Caco-2 (cell line): Measurements from ENCODE around the gene WDPCP. TPM values are rescaled to one million over a fixed set of nuclear protein-coding genes. Genes with fewer than 3 reads are reported as not detected.
A peak's percentile ranks its signal among the peaks of the same experiment; 100 is the strongest.

ENCODE experiments used
- BruUV-seq: library from RNA; stranded (reverse); fragments of 400-500 nt; replicated peaks from 2 replicates; lab custom pipeline; 2021; lab: Mats Ljungman, UMichigan
- CTCF ChIA-PET: fragments of 300-600 bp; sonication (Branson Sonifier 250); formaldehyde crosslinking; loops from one replicate; lab custom pipeline; 2022; ENCODE audit warnings: antibody characterized with exemption; lab: Charles Lee
- POLR2A ChIA-PET: fragments of 300-600 bp; sonication (Branson Sonifier 250); formaldehyde crosslinking; loops from one replicate; lab custom pipeline; 2022; ENCODE audit warnings: antibody characterized with exemption; lab: Charles Lee
- DNase-seq, 2 experiments: peaks; one replicate each; pipeline versions ENCODE4 v3.0.0 to v3.0.0-alpha.2; 2020 to 2022
- H3K27me3 ChIP-seq: replicated peaks from 2 replicates; pipeline ENCODE4 v1.6.0; 2011; ENCODE audit warnings: low read length; ENCODE audit not compliant: control insufficient read depth, insufficient read depth
- H3K36me3 ChIP-seq: 2 replicates; pipeline ENCODE4 v1.5.1; 2011; ENCODE audit warnings: low read length; ENCODE audit not compliant: control insufficient read depth, insufficient read depth
- H3K4me1 ChIP-seq: fragments of 250-450 bp; sonication (Bioruptor Pico); 2 replicates; pipeline ENCODE4 v1.5.1; 2020; ENCODE audit warnings: mild to moderate bottlenecking
- H3K4me3 ChIP-seq: 2 replicates; pipeline ENCODE4 v1.5.1; 2011; ENCODE audit warnings: low read depth, mild to moderate bottlenecking, control low read depth, low read length
- H3K9me3 ChIP-seq: fragments of 250-450 bp; sonication (Bioruptor Pico); 2 replicates; pipeline ENCODE4 v1.5.1; 2020; ENCODE audit warnings: mild to moderate bottlenecking, moderate library complexity
- H3K27ac Mint-ChIP-seq: one replicate; pipeline ENCODE4 v1.8.0; 2022; ENCODE audit warnings: mixed read lengths; ENCODE audit not compliant: unreplicated experiment
- H3K27me3 Mint-ChIP-seq: one replicate; pipeline ENCODE4 v1.8.0; 2022; ENCODE audit warnings: mixed read lengths; ENCODE audit not compliant: insufficient read depth, unreplicated experiment
- H3K36me3 Mint-ChIP-seq: one replicate; pipeline ENCODE4 v1.8.0; 2022; ENCODE audit warnings: mild to moderate bottlenecking, mixed read lengths; ENCODE audit not compliant: insufficient read depth, unreplicated experiment
- H3K4me1 Mint-ChIP-seq: one replicate; pipeline ENCODE4 v1.8.0; 2022; ENCODE audit warnings: low read depth, mixed read lengths; ENCODE audit not compliant: unreplicated experiment
- H3K4me3 Mint-ChIP-seq: one replicate; pipeline ENCODE4 v1.8.0; 2022; ENCODE audit warnings: mild to moderate bottlenecking, moderate library complexity, mixed read lengths; ENCODE audit not compliant: unreplicated experiment
- H3K9me3 Mint-ChIP-seq: one replicate; pipeline ENCODE4 v1.8.0; 2022; ENCODE audit warnings: mixed read lengths; ENCODE audit not compliant: unreplicated experiment
- intact Hi-C: fragments of 100-400 bp; cut with micrococcal nuclease; formaldehyde crosslinking; loops from one replicate; pipeline ENCODE4 v1.10.0; 2022; ENCODE audit not compliant: unreplicated experiment
- total RNA-seq: library from RNA; stranded (reverse); gene quantifications from 2 replicates; pipeline ENCODE4 v1.2.3, GENCODE V29; 2022
- TF ChIP-seq, protein P1 (sequence below), 2 experiments: fragments of 200-600 bp in 1 of 2; IDR thresholded peaks; 1 replicate in 1 of 2; 2 replicates in 1 of 2; pipeline versions ENCODE4 v1.5.1 to v1.8.0; 2011 to 2022; ENCODE audit warnings: antibody characterized with exemption in 1 of 2, control low read depth in 1 of 2, inconsistent platforms in 1 of 2, low read depth in 1 of 2, low read length in 1 of 2, mild to moderate bottlenecking in 1 of 2, moderate library complexity in 1 of 2; ENCODE audit not compliant: insufficient read depth in 1 of 2, severe bottlenecking in 1 of 2, unreplicated experiment in 1 of 2

Gene WDPCP
- total RNA-seq, 1 experiment from 2014 or later, result 16.2 TPM

DNA sequence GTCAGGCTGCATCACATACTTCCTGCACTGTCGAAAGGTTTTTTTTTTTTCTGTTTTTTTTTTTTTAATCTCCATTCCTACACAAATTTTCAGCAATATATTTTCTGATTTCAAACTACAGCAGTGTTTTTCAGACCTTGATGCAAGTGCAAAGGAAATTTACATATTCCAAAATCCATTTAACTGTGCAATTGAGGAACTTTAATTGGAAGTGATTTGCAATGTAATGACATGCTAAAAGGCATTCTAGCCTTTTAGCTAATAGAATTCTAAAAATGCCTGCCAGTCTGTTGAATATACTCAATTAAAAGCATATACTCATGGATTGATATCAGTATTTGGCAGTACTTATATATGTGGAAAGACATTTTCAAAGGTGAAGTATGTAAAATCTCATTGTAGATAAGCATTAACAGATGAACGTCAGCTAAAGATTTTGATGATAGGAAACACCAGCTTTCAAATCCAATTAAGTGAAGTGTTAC is 327.1 kb downstream of the WDPCP start:
- H3K27me3 ChIP-seq, result no peaks in the 10 kb centered on the region
- POLR2A ChIA-PET, result no interaction called here
- DNase-seq, result no peak
- no peak overlapping the region for H3K4me3 Mint-ChIP-seq
- no peaks in the 10 kb centered on the region for H3K9me3 ChIP-seq
- H3K4me1 Mint-ChIP-seq, result no peaks in the 10 kb centered on the region
- H3K27me3 Mint-ChIP-seq, result no peaks in the 10 kb centered on the region
- no peak overlapping the region for H3K27ac Mint-ChIP-seq
- BruUV-seq, result no TSS peak
- no peaks in the 10 kb centered on the region for H3K36me3 ChIP-seq
- H3K4me3 ChIP-seq, result no peak overlapping the region
- no peaks in the 10 kb centered on the region for H3K9me3 Mint-ChIP-seq
- CTCF ChIA-PET, result no interaction called here
- no peaks in the 10 kb centered on the region for H3K4me1 ChIP-seq
- intact Hi-C loops, result no loop called here
- H3K36me3 Mint-ChIP-seq, result no peaks in the 10 kb centered on the region
- TF ChIP-seq, protein P1, sequence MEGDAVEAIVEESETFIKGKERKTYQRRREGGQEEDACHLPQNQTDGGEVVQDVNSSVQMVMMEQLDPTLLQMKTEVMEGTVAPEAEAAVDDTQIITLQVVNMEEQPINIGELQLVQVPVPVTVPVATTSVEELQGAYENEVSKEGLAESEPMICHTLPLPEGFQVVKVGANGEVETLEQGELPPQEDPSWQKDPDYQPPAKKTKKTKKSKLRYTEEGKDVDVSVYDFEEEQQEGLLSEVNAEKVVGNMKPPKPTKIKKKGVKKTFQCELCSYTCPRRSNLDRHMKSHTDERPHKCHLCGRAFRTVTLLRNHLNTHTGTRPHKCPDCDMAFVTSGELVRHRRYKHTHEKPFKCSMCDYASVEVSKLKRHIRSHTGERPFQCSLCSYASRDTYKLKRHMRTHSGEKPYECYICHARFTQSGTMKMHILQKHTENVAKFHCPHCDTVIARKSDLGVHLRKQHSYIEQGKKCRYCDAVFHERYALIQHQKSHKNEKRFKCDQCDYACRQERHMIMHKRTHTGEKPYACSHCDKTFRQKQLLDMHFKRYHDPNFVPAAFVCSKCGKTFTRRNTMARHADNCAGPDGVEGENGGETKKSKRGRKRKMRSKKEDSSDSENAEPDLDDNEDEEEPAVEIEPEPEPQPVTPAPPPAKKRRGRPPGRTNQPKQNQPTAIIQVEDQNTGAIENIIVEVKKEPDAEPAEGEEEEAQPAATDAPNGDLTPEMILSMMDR (IDR thresholded peaks at IDR 0.05; ENCODE audit: insufficient read depth in 1 of 2, low read depth in 1 of 2, low read length in 1 of 2, severe bottlenecking in 1 of 2, unreplicated experiment in 1 of 2), result no peak

DNA sequence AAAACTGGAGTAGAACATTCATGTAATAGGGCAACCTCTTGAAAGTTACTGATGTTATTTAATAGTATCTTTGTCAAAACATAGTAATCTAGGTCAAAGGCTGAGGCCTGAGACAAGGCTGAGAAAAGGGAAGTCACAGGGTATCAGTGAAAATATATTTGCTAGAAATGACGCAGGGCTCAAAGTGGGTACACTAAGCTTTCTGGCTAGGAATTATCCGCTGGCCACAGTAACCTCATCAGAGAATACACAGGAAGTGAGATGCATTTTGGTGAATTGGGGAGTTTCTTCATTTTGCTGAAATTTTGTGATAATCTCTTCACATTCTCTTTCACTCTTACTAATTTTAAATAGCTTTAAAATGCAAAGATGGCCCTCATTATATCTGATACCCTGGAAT is 330.8 kb downstream of the WDPCP start:
- intact Hi-C loops, result no loop called here
- BruUV-seq, result no TSS peak
- TF ChIP-seq, protein P1 (IDR thresholded peaks at IDR 0.05; ENCODE audit: insufficient read depth in 1 of 2, low read depth in 1 of 2, low read length in 1 of 2, severe bottlenecking in 1 of 2, unreplicated experiment in 1 of 2), result no peak
- Mint-ChIP-seq H3K4me3 (no peak overlapping the region), H3K9me3 (no peaks in the 10 kb centered on the region), H3K4me1 (no peaks in the 10 kb centered on the region), H3K36me3 (no peaks in the 10 kb centered on the region), H3K27ac (no peak overlapping the region), H3K27me3 (no peaks in the 10 kb centered on the region)
- no peaks in the 10 kb centered on the region for H3K9me3 ChIP-seq
- no peak overlapping the region for H3K4me3 ChIP-seq
- no peak for DNase-seq
- ChIA-PET POLR2A (no interaction called here), CTCF (no interaction called here)
- H3K36me3 ChIP-seq, result no peaks in the 10 kb centered on the region
- H3K27me3 ChIP-seq, result no peaks in the 10 kb centered on the region
- H3K4me1 ChIP-seq, result no peaks in the 10 kb centered on the region

DNA sequence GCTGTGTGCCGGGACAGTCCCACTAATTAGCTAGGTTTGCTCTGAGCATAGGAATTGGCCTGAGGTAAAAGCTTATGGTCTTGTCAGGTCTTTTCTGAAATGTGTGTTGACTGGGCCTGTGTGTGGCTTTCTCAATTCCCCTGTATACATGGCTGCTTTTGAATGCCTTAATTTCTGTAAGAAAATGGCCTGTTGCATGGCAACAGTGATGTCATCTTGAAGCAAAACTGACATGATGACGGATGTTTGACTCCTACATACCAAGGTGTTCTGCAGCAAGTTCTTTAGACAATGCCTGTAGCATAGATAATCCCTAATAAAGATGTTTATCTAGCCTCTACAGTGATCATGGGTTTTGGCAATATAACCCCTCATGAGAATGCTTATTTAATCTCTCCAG is 339.1 kb downstream of the WDPCP start:
- no TSS peak for BruUV-seq
- Mint-ChIP-seq H3K4me3 (no peak overlapping the region), H3K27me3 (no peaks in the 10 kb centered on the region), H3K9me3 (no peaks in the 10 kb centered on the region), H3K36me3 (no peaks in the 10 kb centered on the region), H3K4me1 (no peaks in the 10 kb centered on the region), H3K27ac (no peak overlapping the region)
- intact Hi-C loops, result no loop called here
- ChIA-PET POLR2A (no interaction called here), CTCF (no interaction called here)
- TF ChIP-seq, protein P1 (IDR thresholded peaks at IDR 0.05; ENCODE audit: insufficient read depth in 1 of 2, low read depth in 1 of 2, low read length in 1 of 2, severe bottlenecking in 1 of 2, unreplicated experiment in 1 of 2), result no peak
- no peaks in the 10 kb centered on the region for H3K27me3 ChIP-seq
- H3K4me1 ChIP-seq, result no peaks in the 10 kb centered on the region
- no peaks in the 10 kb centered on the region for H3K9me3 ChIP-seq
- peak in 1 of 2 experiments; percentile 4 for DNase-seq
- no peak overlapping the region for H3K4me3 ChIP-seq
- no peaks in the 10 kb centered on the region for H3K36me3 ChIP-seq
